Gastroesophageal sphincter (tissue), 3 donors: ENCODE data around the gene UBXN2A.

Source experiments
- CTCF ChIP-seq, 4 experiments: fragments of 200-600 bp in 2 of 4; fragments of 450-650 bp in 2 of 4; sonication (generic) in 1 of 4; IDR thresholded peaks; one replicate each; pipeline ENCODE4 v1.5.1; 2017 to 2019; ENCODE audit warnings: antibody characterized with exemption in 4 of 4, mild to moderate bottlenecking in 2 of 4, moderate library complexity in 2 of 4
- EP300 ChIP-seq: sonication (generic); formaldehyde crosslinking; IDR thresholded peaks from one replicate; pipeline ENCODE4 v1.6.1; 2017; ENCODE audit warnings: antibody characterized with exemption, mild to moderate bottlenecking
- POLR2A ChIP-seq, 2 donors: fragments of 450-650 bp; IDR thresholded peaks; one replicate each; pipeline ENCODE4 v1.6.1; 2017; ENCODE audit warnings: antibody characterized with exemption in 2 of 2, mild to moderate bottlenecking in 2 of 2, moderate library complexity in 1 of 2
- POLR2AphosphoS5 ChIP-seq: sonication (generic); formaldehyde crosslinking; IDR thresholded peaks from one replicate; pipeline ENCODE4 v1.6.1; 2017; ENCODE audit warnings: antibody characterized with exemption

- TF ChIP-seq POLR2A (IDR thresholded peaks at IDR 0.05) (no peak), CTCF (IDR thresholded peaks at IDR 0.05) (no peak), EP300 (no peak), POLR2AphosphoS5 (no peak)
These were observed 48.1 kb downstream of the UBXN2A start for GRCh38 chr2:23988371-23988770.
